KMS-11 (cell line): ENCODE results near the gene UPF2.

Source experiments
- H2AFZ ChIP-seq: fragments of 200-600 bp; sonication (generic); 2 replicates; pipeline ENCODE4 v1.6.1; 2016; ENCODE audit warnings: antibody characterized with exemption, mixed run types, low read depth
- H3K27ac ChIP-seq: fragments of 200-600 bp; sonication (generic); 2 replicates; pipeline ENCODE4 v1.6.1; 2016; ENCODE audit warnings: mild to moderate bottlenecking, mixed run types
- H3K27me3 ChIP-seq: fragments of 200-600 bp; sonication (generic); 2 replicates; pipeline ENCODE4 v1.6.1; 2017; ENCODE audit warnings: mild to moderate bottlenecking, low read depth, mixed run types, moderate library complexity; ENCODE audit not compliant: insufficient read depth
- H3K36me3 ChIP-seq: fragments of 200-600 bp; sonication (generic); 2 replicates; pipeline ENCODE4 v1.6.1; 2017; ENCODE audit warnings: mild to moderate bottlenecking, mixed run types; ENCODE audit not compliant: insufficient read depth
- H3K4me1 ChIP-seq: fragments of 200-600 bp; sonication (generic); 2 replicates; pipeline ENCODE4 v1.6.1; 2016; ENCODE audit warnings: mild to moderate bottlenecking, low read depth, mixed run types; ENCODE audit not compliant: poor library complexity, severe bottlenecking
- H3K4me2 ChIP-seq: fragments of 200-600 bp; sonication (generic); 2 replicates; pipeline ENCODE4 v1.7.0; 2016; ENCODE audit warnings: mild to moderate bottlenecking, mixed run types
- H3K4me3 ChIP-seq: fragments of 200-600 bp; sonication (generic); IDR thresholded peaks from 2 replicates; pipeline ENCODE4 v1.6.1; 2017; ENCODE audit warnings: low read depth, low read length, mixed read lengths; ENCODE audit not compliant: insufficient read depth
- H3K79me2 ChIP-seq: fragments of 200-600 bp; sonication (generic); 2 replicates; pipeline ENCODE4 v1.6.1; 2016; ENCODE audit warnings: low read depth, mixed run types; ENCODE audit not compliant: insufficient read depth
- H3K9ac ChIP-seq: fragments of 200-600 bp; sonication (generic); 2 replicates; pipeline ENCODE4 v1.6.1; 2016; ENCODE audit warnings: mild to moderate bottlenecking, mixed run types
- H4K20me1 ChIP-seq: fragments of 200-600 bp; sonication (generic); 2 replicates; pipeline ENCODE4 v1.6.1; 2016; ENCODE audit warnings: mild to moderate bottlenecking, mixed run types; ENCODE audit not compliant: insufficient read depth
- CTCF ChIP-seq: fragments of 200-600 bp; sonication (generic); conservative IDR thresholded peaks from 2 replicates; pipeline ENCODE4 v1.6.1; 2017; ENCODE audit warnings: low read depth, mild to moderate bottlenecking, antibody characterized with exemption, low read length, moderate library complexity, mixed read lengths

UPF2 gene

GRCh38 chr10:11931038-11931437 lies 111.6 kb downstream of the UPF2 start:
- no peaks in the 10 kb centered on the region for H3K36me3 ChIP-seq
- no peaks in the 10 kb centered on the region for H3K4me1 ChIP-seq
- H3K79me2 ChIP-seq, result no peaks in the 10 kb centered on the region
- H4K20me1 ChIP-seq, result no peaks in the 10 kb centered on the region
- H3K27ac ChIP-seq, result no peak overlapping the region
- no peak for TF ChIP-seq CTCF
- no peak overlapping the region for H2AFZ ChIP-seq
- no peak overlapping the region for H3K4me3 ChIP-seq
- no peaks in the 10 kb centered on the region for H3K27me3 ChIP-seq
- no peak overlapping the region for H3K9ac ChIP-seq
- H3K4me2 ChIP-seq, result no peak overlapping the region

GRCh38 chr10:11930312-11930978 lies 112.2 kb downstream of the UPF2 start:
- no peak for TF ChIP-seq CTCF
- Histone ChIP-seq H3K79me2 (no peaks in the 10 kb centered on the region), H3K36me3 (no peaks in the 10 kb centered on the region), H3K4me3 (no peak overlapping the region), H2AFZ (no peak overlapping the region), H3K27ac (no peak overlapping the region), H3K27me3 (no peaks in the 10 kb centered on the region), H3K4me2 (no peak overlapping the region), H3K4me1 (no peaks in the 10 kb centered on the region), H4K20me1 (no peaks in the 10 kb centered on the region), H3K9ac (no peak overlapping the region)

- Histone ChIP-seq H3K4me2 (no peak overlapping the region), H4K20me1 (no peaks in the 10 kb centered on the region), H3K4me1 (no peaks in the 10 kb centered on the region), H3K9ac (no peak overlapping the region), H3K36me3 (no peaks in the 10 kb centered on the region), H3K27ac (no peak overlapping the region), H3K4me3 (no peak overlapping the region), H3K27me3 (no peaks in the 10 kb centered on the region), H2AFZ (no peak overlapping the region), H3K79me2 (no peaks in the 10 kb centered on the region)
- TF ChIP-seq CTCF, result no peak
These were observed 114.9 kb downstream of the UPF2 start for GRCh38 chr10:11927746-11928145.

- Histone ChIP-seq H3K27me3 (no peaks in the 10 kb centered on the region), H2AFZ (no peak overlapping the region), H4K20me1 (no peaks in the 10 kb centered on the region), H3K9ac (no peak overlapping the region), H3K27ac (no peak overlapping the region), H3K79me2 (no peaks in the 10 kb centered on the region), H3K4me3 (no peak overlapping the region), H3K4me2 (no peak overlapping the region), H3K36me3 (no peaks in the 10 kb centered on the region; the same call in 1 of the 2 replicates), H3K4me1 (no peaks in the 10 kb centered on the region)
- TF ChIP-seq CTCF, result no peak
These were observed 120.7 kb downstream of the UPF2 start for GRCh38 chr10:11921800-11922392.
